GM12878 (cell line): ENCODE measurements around the gene ZNF644. TPM values are rescaled to one million over a fixed set of nuclear protein-coding genes. Genes with fewer than 3 reads are reported as not detected.

Source experiments
- ATAC-seq: fragments of 200-7000 bp; cut with Tn5 transposase; 3 replicates; pipeline ENCODE4 v1.9.1; 2020; ENCODE audit warnings: mild to moderate bottlenecking, moderate library complexity
- BruUV-seq: library from RNA; stranded (reverse); fragments of 400-500 nt; replicated peaks from 2 replicates; lab custom pipeline; 2021; lab: Mats Ljungman, UMichigan
- CTCF ChIA-PET: fragments of 300-600 bp; sonication (Branson Sonifier 250); formaldehyde crosslinking; extraction: SDS; loops from one replicate; lab custom pipeline; 2021; ENCODE audit warnings: inconsistent platforms; lab: Yijun Ruan, JAX
- POLR2A ChIA-PET: fragments of 350-600 bp; formaldehyde crosslinking; extraction: SDS; loops from one replicate; lab custom pipeline; 2021; ENCODE audit warnings: inconsistent platforms; lab: Charles Lee
- RAD21 ChIA-PET: fragments of 300-600 bp; sonication (Branson Sonifier 250); formaldehyde crosslinking; loops from one replicate; lab custom pipeline; 2023; ENCODE audit warnings: antibody characterized with exemption; ENCODE audit not compliant: unreplicated experiment; lab: Charles Lee
- SMC1A ChIA-PET: fragments of 300-600 bp; sonication (Branson Sonifier 250); formaldehyde crosslinking; loops from one replicate; lab custom pipeline; 2023; ENCODE audit not compliant: unreplicated experiment, uncharacterized antibody; lab: Charles Lee
- DNase-seq: peaks from one replicate; pipeline ENCODE4 v3.0.0-alpha.2; 2011; ENCODE audit warnings: low read depth, low spot score
- FAIRE-seq: peaks from 3 replicates; lab custom pipeline; 2011; peaks lifted over from hg19 to GRCh38; lab: Jason Lieb, UNC
- H2AFZ ChIP-seq: 2 replicates; pipeline ENCODE4 v1.6.0; 2011; ENCODE audit warnings: low read depth, low read length, control low read depth; ENCODE audit not compliant: control insufficient read depth
- H3K27ac ChIP-seq: 2 replicates; pipeline ENCODE4 v1.5.1; 2011; ENCODE audit warnings: control low read depth; ENCODE audit not compliant: control insufficient read depth, insufficient read depth
- H3K27me3 ChIP-seq, 2 experiments: replicated peaks in 1 of 2; 2 replicates each; pipeline versions ENCODE4 v1.6.0 to v1.6.1; 2011; ENCODE audit warnings: low read length in 1 of 2; ENCODE audit not compliant: control insufficient read depth in 2 of 2, insufficient read depth in 2 of 2
- H3K36me3 ChIP-seq, 2 experiments: 2 replicates each; pipeline ENCODE4 v1.5.1; 2011; ENCODE audit warnings: low read length in 1 of 2; ENCODE audit not compliant: control insufficient read depth in 2 of 2, insufficient read depth in 2 of 2
- H3K4me1 ChIP-seq: 2 replicates; pipeline ENCODE4 v1.6.1; 2011; ENCODE audit warnings: mild to moderate bottlenecking, low read length, moderate library complexity, mixed read lengths; ENCODE audit not compliant: control insufficient read depth, insufficient read depth
- H3K4me2 ChIP-seq: 2 replicates; pipeline ENCODE4 v1.6.0; 2011; ENCODE audit warnings: control low read depth; ENCODE audit not compliant: control insufficient read depth, insufficient read depth
- H3K4me3 ChIP-seq: fragments of 200-600 bp; sonication (generic); 2 replicates; pipeline ENCODE4 v1.5.1; 2016
- H3K79me2 ChIP-seq: 2 replicates; pipeline ENCODE4 v1.6.0; 2011; ENCODE audit warnings: low read length; ENCODE audit not compliant: control insufficient read depth, insufficient read depth
- H3K9ac ChIP-seq: 2 replicates; pipeline ENCODE4 v1.8.0; 2011; ENCODE audit warnings: low read length, control low read depth, mixed read lengths; ENCODE audit not compliant: control insufficient read depth, insufficient read depth
- H3K9me3 ChIP-seq: replicated peaks from 3 replicates; pipeline ENCODE4 v1.5.1; 2011; ENCODE audit warnings: mild to moderate bottlenecking, low read length; ENCODE audit not compliant: control insufficient read depth, insufficient read depth
- H4K20me1 ChIP-seq: 2 replicates; pipeline ENCODE4 v1.6.0; 2011; ENCODE audit not compliant: control insufficient read depth, insufficient read depth
- ATF7 ChIP-seq: fragments of 450-650 bp; IDR thresholded peaks from 2 replicates; pipeline ENCODE4 v1.6.1; 2016; ENCODE audit warnings: low read depth, mild to moderate bottlenecking
- BCL11A ChIP-seq: IDR thresholded peaks from 2 replicates; pipeline ENCODE4 v1.6.1; 2011; ENCODE audit warnings: low read depth, low read length
- BMI1 ChIP-seq: fragments of 450-650 bp; IDR thresholded peaks from 2 replicates; pipeline ENCODE4 v1.6.1; 2016; ENCODE audit warnings: mild to moderate bottlenecking, moderate library complexity, borderline replicate concordance
- CUX1 ChIP-seq: IDR thresholded peaks from 2 replicates; pipeline ENCODE4 v1.6.1; 2012; ENCODE audit warnings: improper control_type of control experiment, low read depth, low read length; ENCODE audit not compliant: insufficient replicate concordance
- EZH2 ChIP-seq: IDR thresholded peaks from 2 replicates; pipeline ENCODE4 v1.6.1; 2012; ENCODE audit warnings: low read depth, mild to moderate bottlenecking, control low read depth, inconsistent platforms, low read length, borderline replicate concordance; ENCODE audit not compliant: control insufficient read depth
- FOXK2 ChIP-seq: fragments of 450-650 bp; IDR thresholded peaks from 2 replicates; pipeline ENCODE4 v1.6.1; 2017; ENCODE audit warnings: mild to moderate bottlenecking, moderate library complexity
- FOXM1 ChIP-seq: IDR thresholded peaks from 2 replicates; pipeline ENCODE4 v1.6.1; 2012; ENCODE audit warnings: low read depth, mild to moderate bottlenecking, inconsistent platforms, low read length, moderate library complexity
- MLLT1 ChIP-seq: fragments of 450-650 bp; IDR thresholded peaks from 2 replicates; pipeline ENCODE4 v1.6.1; 2016; ENCODE audit warnings: mild to moderate bottlenecking
- MYB ChIP-seq: fragments of 150-350 bp; IDR thresholded peaks from 2 replicates; pipeline ENCODE4 v1.6.1; 2014; ENCODE audit warnings: mild to moderate bottlenecking, low read depth, low read length, borderline replicate concordance
- PML ChIP-seq: IDR thresholded peaks from 2 replicates; pipeline ENCODE4 v1.6.1; 2012; ENCODE audit warnings: low read length, inconsistent platforms
- RB1 ChIP-seq: fragments of 450-650 bp; formaldehyde crosslinking; IDR thresholded peaks from 2 replicates; pipeline ENCODE4 v1.6.1; 2017; ENCODE audit warnings: mild to moderate bottlenecking, borderline replicate concordance
- RBBP5 ChIP-seq: fragments of 200-600 bp; sonication (generic); conservative IDR thresholded peaks from 2 replicates; pipeline ENCODE4 v1.6.1; 2016
- SPI1 ChIP-seq: IDR thresholded peaks from 2 replicates; pipeline ENCODE4 v1.6.1; 2011; ENCODE audit warnings: low read depth, mild to moderate bottlenecking, low read length, moderate library complexity, borderline replicate concordance; ENCODE audit not compliant: insufficient read depth
- SUZ12 ChIP-seq: fragments of 200-600 bp; sonication (generic); IDR thresholded peaks from one replicate; pipeline ENCODE4 v1.6.1; 2018; ENCODE audit warnings: antibody characterized with exemption, mild to moderate bottlenecking; ENCODE audit not compliant: unreplicated experiment
- TCF7 ChIP-seq: IDR thresholded peaks from 2 replicates; pipeline ENCODE4 v1.6.1; 2014; ENCODE audit warnings: antibody characterized with exemption, borderline replicate concordance
- YY1 ChIP-seq: IDR thresholded peaks from 2 replicates; pipeline ENCODE4 v1.6.1; 2011; ENCODE audit warnings: low read depth, mild to moderate bottlenecking, low read length
- WGBS: methylation state at CpG from one replicate; pipeline ENCODE4 v1.1.6; 2016; ENCODE audit warnings: low lambda C conversion rate; ENCODE audit not compliant: insufficient replicate concordance, insufficient coverage; ENCODE audit errors: missing lambda C conversion rate; 5-methylcytosine and 5-hydroxymethylcytosine counted together
- in situ Hi-C: fragments of 300-500 bp; cut with MboI; formaldehyde crosslinking; loops from 9 replicates; pipeline ENCODE4 v1.14.3; 2018; ENCODE audit warnings: mixed read lengths
- intact Hi-C: fragments of 100-400 bp; cut with micrococcal nuclease; formaldehyde crosslinking; loops from one replicate; pipeline ENCODE4 v1.14.2; 2022; ENCODE audit not compliant: unreplicated experiment
- polyA plus RNA-seq, 11 experiments: library from polyadenylated mRNA; depleted of rRNA in 4 of 11; unstranded in 6 of 11; stranded (reverse) in 5 of 11; fragments of >200 nt; fragmentation: Nextera tagmentation in 4 of 11; fragmentation: Illumina TruSeq in 1 of 11; extraction: Ambion mirVana in 4 of 11; extraction: Trizol in 1 of 11; gene quantifications; 1 replicate in 1 of 11; 2 replicates in 10 of 11; pipeline versions ENCODE4 v1.2.1 to v1.2.3, GENCODE V29; 2011 to 2016; ENCODE audit warnings: inconsistent platforms in 2 of 11, missing spikeins in 2 of 11, low read depth in 1 of 11
- total RNA-seq, 4 experiments: library from RNA; depleted of rRNA in 3 of 4; stranded (reverse); fragments of >200 nt in 3 of 4; fragmentation: Illumina TruSeq in 1 of 4; extraction: Trizol in 1 of 4; gene quantifications; 2 replicates each; pipeline versions ENCODE4 v1.2.1 to v1.2.3, GENCODE V29; 2013 to 2021

The ZNF644 gene
- total and polyA plus RNA-seq, 10 of the 15 experiments (the other 5 are each of a cell fraction or from before 2014, with no cell fraction given), result 17.7 to 55.3 (median 29.5) TPM

GRCh38 chr1:90943966-90944365, 77.9 kb downstream of the ZNF644 start (continued):
- TF ChIP-seq CUX1 (no peak), RB1 (no peak), FOXK2 (no peak)

GRCh38 chr1:90940746-90941145, 81.1 kb downstream of the ZNF644 start:
- no peak for TF ChIP-seq EZH2
- no peak for TF ChIP-seq BMI1
- TF ChIP-seq SUZ12, result no peak
- no peak for TF ChIP-seq ATF7
- no peak for TF ChIP-seq BCL11A
- no peak for TF ChIP-seq FOXM1
- TF ChIP-seq RBBP5, result no peak
- no peak for TF ChIP-seq TCF7
- no peak for TF ChIP-seq MYB
- TF ChIP-seq MLLT1, result no peak
- TF ChIP-seq YY1, result no peak
- TF ChIP-seq PML, result no peak
- TF ChIP-seq SPI1, result no peak
- WGBS, result 100% methylated on average over 2 of the region's 2 CpGs
- no peaks in the 10 kb centered on the region for H3K4me1 ChIP-seq
- peaks cover 0 to 24% of the 10 kb centered on the region in 2 experiments; a peak in 3 of 4 replicates for H3K36me3 ChIP-seq
- no peak overlapping the region for H3K4me3 ChIP-seq
- ChIA-PET SMC1A (no interaction called here), RAD21 (no interaction called here), POLR2A (no interaction called here), CTCF (no interaction called here)
- H4K20me1 ChIP-seq, result no peaks in the 10 kb centered on the region
- in situ Hi-C loops (no loop called here), intact Hi-C loops (no loop called here)
- no peak overlapping the region for H3K27ac ChIP-seq
- no peaks in the 10 kb centered on the region for H3K9me3 ChIP-seq
- no peak overlapping the region for H2AFZ ChIP-seq
- no TSS peak for BruUV-seq
- H3K9ac ChIP-seq, result no peak overlapping the region
- H3K79me2 ChIP-seq, result peaks cover 3% of the 10 kb centered on the region
- H3K4me2 ChIP-seq, result no peak overlapping the region
- H3K27me3 ChIP-seq, result no peaks in the 10 kb centered on the region
- FAIRE-seq (no peak), ATAC-seq (no peak), DNase-seq (no peak)
